WTC11 (cell line): ENCODE data around the gene POGK. TPM values are rescaled to one million over a fixed set of nuclear protein-coding genes. Genes with fewer than 3 reads are reported as not detected.

Source experiments
- ATAC-seq: fragments of 200-7000 bp; cut with Tn5 transposase; 2 replicates; pipeline ENCODE4 v1.10.0; 2021; ENCODE audit warnings: mild to moderate bottlenecking, moderate library complexity
- Bru-seq: library from RNA; stranded (reverse); fragments of 400-500 nt; gene quantifications from one replicate; lab custom pipeline; 2021; lab: Mats Ljungman, UMichigan
- CTCF ChIA-PET: fragments of 300-600 bp; sonication (Branson Sonifier 250); formaldehyde crosslinking; loops from one replicate; lab custom pipeline; 2021; ENCODE audit warnings: antibody characterized with exemption; lab: Charles Lee
- POLR2A ChIA-PET: fragments of 350-600 bp; sonication (Branson Sonifier 250); formaldehyde crosslinking; loops from one replicate; lab custom pipeline; 2021; ENCODE audit warnings: antibody characterized with exemption; lab: Charles Lee
- DNase-seq: peaks from one replicate; pipeline ENCODE4 v3.0.0; 2021; ENCODE audit warnings: low spot score
- H3K27ac Mint-ChIP-seq: 2 replicates; pipeline ENCODE4 v1.8.0; 2021; ENCODE audit warnings: mixed read lengths
- H3K27me3 Mint-ChIP-seq: 2 replicates; pipeline ENCODE4 v1.8.0; 2021; ENCODE audit warnings: low read depth, mild to moderate bottlenecking, moderate library complexity, mixed read lengths
- H3K36me3 Mint-ChIP-seq: 2 replicates; pipeline ENCODE4 v1.8.0; 2021; ENCODE audit warnings: mixed read lengths
- H3K4me1 Mint-ChIP-seq: 2 replicates; pipeline ENCODE4 v1.8.0; 2022; ENCODE audit warnings: mixed read lengths
- H3K4me3 Mint-ChIP-seq: 2 replicates; pipeline ENCODE4 v1.8.0; 2021; ENCODE audit warnings: mild to moderate bottlenecking, moderate library complexity, mixed read lengths
- H3K9me3 Mint-ChIP-seq: 2 replicates; pipeline ENCODE4 v1.8.0; 2021; ENCODE audit warnings: mixed read lengths
- ETV6 ChIP-seq: sonication (generic); formaldehyde crosslinking; IDR thresholded peaks from 2 replicates; pipeline ENCODE4 v1.8.1; 2022; ENCODE audit warnings: mild to moderate bottlenecking, missing genetic modification reagents
- GABPB1 ChIP-seq: sonication (generic); formaldehyde crosslinking; IDR thresholded peaks from 2 replicates; pipeline ENCODE4 v1.8.1; 2023; ENCODE audit warnings: mild to moderate bottlenecking, missing genetic modification reagents
- MXD4 ChIP-seq: fragments of 250-450 bp; sonication (Bioruptor Pico); IDR thresholded peaks from 2 replicates; pipeline ENCODE4 v1.8.0; 2021; ENCODE audit warnings: mild to moderate bottlenecking, moderate library complexity, borderline replicate concordance
- NFE2L1 ChIP-seq: sonication (generic); formaldehyde crosslinking; IDR thresholded peaks from 2 replicates; pipeline ENCODE4 v1.8.1; 2023; ENCODE audit warnings: missing genetic modification reagents
- NR1H2 ChIP-seq: sonication (generic); formaldehyde crosslinking; IDR thresholded peaks from 2 replicates; pipeline ENCODE4 v1.9.0; 2021; ENCODE audit warnings: mild to moderate bottlenecking, moderate library complexity, missing genetic modification reagents
- NR3C1 ChIP-seq: sonication (generic); formaldehyde crosslinking; conservative IDR thresholded peaks from 2 replicates; pipeline ENCODE4 v1.8.1; 2023; ENCODE audit warnings: low read depth, mild to moderate bottlenecking, missing genetic modification reagents
- PRRX2 ChIP-seq: fragments of 250-450 bp; sonication (Bioruptor Pico); IDR thresholded peaks from 2 replicates; pipeline ENCODE4 v1.8.0; 2021; ENCODE audit warnings: mild to moderate bottlenecking
- SMAD4 ChIP-seq: sonication (generic); formaldehyde crosslinking; IDR thresholded peaks from 2 replicates; pipeline ENCODE4 v1.8.0; 2022; ENCODE audit warnings: mild to moderate bottlenecking, missing genetic modification reagents
- ZNF138 ChIP-seq: sonication (generic); formaldehyde crosslinking; conservative IDR thresholded peaks from 2 replicates; pipeline ENCODE4 v1.8.1; 2022; ENCODE audit warnings: mild to moderate bottlenecking, moderate library complexity, missing genetic modification reagents
- ZNF219 ChIP-seq: sonication (generic); formaldehyde crosslinking; IDR thresholded peaks from 2 replicates; pipeline ENCODE4 v1.8.0; 2023; ENCODE audit warnings: missing genetic modification reagents, mild to moderate bottlenecking, borderline replicate concordance
- ZNF263 ChIP-seq: sonication (generic); formaldehyde crosslinking; IDR thresholded peaks from 2 replicates; pipeline ENCODE4 v1.8.1; 2022; ENCODE audit warnings: low read depth, mild to moderate bottlenecking, moderate library complexity, missing genetic modification reagents
- ZNF416 ChIP-seq: fragments of 250-450 bp; sonication (Bioruptor Pico); IDR thresholded peaks from 2 replicates; pipeline ENCODE4 v1.9.0; 2021; ENCODE audit warnings: mild to moderate bottlenecking, inconsistent platforms
- long read RNA-seq, 3 experiments: library from RNA in 1 of 3; library from capped mRNA in 1 of 3; library from polyadenylated mRNA in 1 of 3; unstranded in 2 of 3; stranded (forward) in 1 of 3; transcript quantifications; one replicate each; pipeline ENCODE4 v2.0.0, GENCODE V29; 2021
- total RNA-seq: library from RNA; stranded (reverse); gene quantifications from 3 replicates; pipeline ENCODE4 v1.2.3, GENCODE V29; 2021
- TF ChIP-seq, protein P1 (sequence below): fragments of 250-450 bp; sonication (Bioruptor Pico); IDR thresholded peaks from 2 replicates; pipeline ENCODE4 v1.8.0; 2021; ENCODE audit warnings: mild to moderate bottlenecking
- TF ChIP-seq, protein P2 (sequence below): sonication (generic); formaldehyde crosslinking; IDR thresholded peaks from 2 replicates; pipeline ENCODE4 v1.8.1; 2023; ENCODE audit warnings: mild to moderate bottlenecking, missing genetic modification reagents
- TF ChIP-seq, protein P3 (sequence below): fragments of 250-450 bp; sonication (Bioruptor Pico); IDR thresholded peaks from 2 replicates; pipeline ENCODE4 v2.1.2; 2022; ENCODE audit warnings: mild to moderate bottlenecking, moderate library complexity
- TF ChIP-seq, protein P4 (sequence below): sonication (generic); formaldehyde crosslinking; IDR thresholded peaks from 2 replicates; pipeline ENCODE4 v1.8.0; 2022; ENCODE audit warnings: mild to moderate bottlenecking, missing genetic modification reagents
- TF ChIP-seq, protein P5 (sequence below): sonication (generic); formaldehyde crosslinking; IDR thresholded peaks from 2 replicates; pipeline ENCODE4 v1.8.0; 2023; ENCODE audit warnings: missing genetic modification reagents, mild to moderate bottlenecking, borderline replicate concordance
- TF ChIP-seq, protein P6 (sequence below): fragments of 250-450 bp; sonication (Bioruptor Pico); IDR thresholded peaks from 2 replicates; pipeline ENCODE4 v1.9.0; 2021; ENCODE audit warnings: mild to moderate bottlenecking, borderline replicate concordance

POGK gene, protein sequence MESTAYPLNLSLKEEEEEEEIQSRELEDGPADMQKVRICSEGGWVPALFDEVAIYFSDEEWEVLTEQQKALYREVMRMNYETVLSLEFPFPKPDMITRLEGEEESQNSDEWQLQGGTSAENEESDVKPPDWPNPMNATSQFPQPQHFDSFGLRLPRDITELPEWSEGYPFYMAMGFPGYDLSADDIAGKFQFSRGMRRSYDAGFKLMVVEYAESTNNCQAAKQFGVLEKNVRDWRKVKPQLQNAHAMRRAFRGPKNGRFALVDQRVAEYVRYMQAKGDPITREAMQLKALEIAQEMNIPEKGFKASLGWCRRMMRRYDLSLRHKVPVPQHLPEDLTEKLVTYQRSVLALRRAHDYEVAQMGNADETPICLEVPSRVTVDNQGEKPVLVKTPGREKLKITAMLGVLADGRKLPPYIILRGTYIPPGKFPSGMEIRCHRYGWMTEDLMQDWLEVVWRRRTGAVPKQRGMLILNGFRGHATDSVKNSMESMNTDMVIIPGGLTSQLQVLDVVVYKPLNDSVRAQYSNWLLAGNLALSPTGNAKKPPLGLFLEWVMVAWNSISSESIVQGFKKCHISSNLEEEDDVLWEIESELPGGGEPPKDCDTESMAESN
- total RNA-seq (33.1 to 36.7 TPM (median 36.1 TPM) in 3 replicates), Bru-seq, nascent RNA (percentile 97 among the genes with signal in this experiment)
- long read RNA-seq, experiment 1, full-length matches to known transcripts = 71 of 191 reads
- long read RNA-seq, experiment 1, partial matches to known transcripts = 52 of 191 reads
- long read RNA-seq, experiment 1, other reads (novel, unspliced or antisense) = 68 of 191 reads
- long read RNA-seq, experiment 2, full-length matches to known transcripts = 4 of 55 reads
- long read RNA-seq, experiment 2, partial matches to known transcripts = 13 of 55 reads
- long read RNA-seq, experiment 2, other reads (novel, unspliced or antisense) = 38 of 55 reads
- long read RNA-seq, experiment 3, full-length matches to known transcripts = 2 of 6 reads
- long read RNA-seq, experiment 3, partial matches to known transcripts = 3 of 6 reads
- long read RNA-seq, experiment 3, other reads (novel, unspliced or antisense) = 1 of 6 reads

DNA sequence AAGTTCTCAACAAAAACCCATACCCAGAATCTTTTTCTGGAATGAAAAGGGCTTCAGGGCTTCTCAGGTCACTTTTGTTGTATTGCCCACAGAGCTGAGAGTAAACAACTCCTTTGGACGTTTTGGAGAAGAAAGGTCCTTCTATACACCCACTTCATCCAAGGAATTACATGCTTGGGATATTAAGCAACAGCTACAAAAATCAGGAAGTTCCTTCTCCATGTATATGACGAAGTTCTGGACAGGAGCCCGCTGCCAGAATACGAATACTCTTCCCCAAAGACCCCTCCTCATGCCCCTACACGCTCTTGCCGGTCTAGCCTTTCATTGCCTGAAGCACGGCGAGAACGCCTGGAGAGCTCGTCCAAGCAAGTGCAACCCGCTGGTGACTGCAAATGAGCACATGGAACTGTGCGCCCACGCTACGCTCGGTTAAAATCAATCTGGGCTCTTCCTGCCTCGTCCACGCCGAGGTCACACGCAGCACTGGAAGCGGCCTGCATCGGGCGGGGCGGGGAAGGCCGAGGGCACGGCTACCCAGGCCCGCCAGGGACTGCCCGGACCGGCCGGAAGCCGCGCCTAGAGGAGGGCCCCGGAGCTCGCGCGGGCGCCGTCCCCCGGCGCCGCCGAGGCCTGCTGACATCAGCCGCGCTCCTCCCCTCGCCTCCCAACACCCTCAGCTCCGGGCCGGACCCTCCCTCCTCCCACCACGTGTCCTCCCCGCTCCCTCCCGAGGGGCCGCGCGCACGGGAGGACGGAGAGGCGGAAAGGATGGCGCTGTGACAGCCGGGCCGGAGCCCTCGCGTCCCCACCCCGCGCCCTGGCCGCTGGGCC, at the start of gene POGK:
POGK (plus strand) TSS at position 710 of the 834 bp plus-strand sequence. CDS start 1,482 bp downstream, outside the sequence.
- peaks cover 35% of the 10 kb centered on the region for H3K36me3 Mint-ChIP-seq
- peaks cover 3% of the 10 kb centered on the region for H3K27me3 Mint-ChIP-seq
- ChIA-PET CTCF (interaction anchor here (0.5 to 2.7 kb wide), 9 partner anchors 16 to 914 kb away, joined by 3 to 7 read pairs (median 3); partner anchors contain the start of gene TADA1), POLR2A (interaction anchor here (1.0 to 1.9 kb wide), 2 partner anchors 37 to 1141 kb away, joined by 4 to 11 read pairs; partner anchors contain the start of genes ALDH9A1 and TADA1)
- peak; percentile 92 for ATAC-seq
- peak within 1 kb of the TSS; percentile 97 for H3K27ac Mint-ChIP-seq
- H3K9me3 Mint-ChIP-seq = no peaks in the 10 kb centered on the region
- peak; percentile 83 for DNase-seq
- peak within 1 kb of the TSS; percentile 91 for H3K4me3 Mint-ChIP-seq
- H3K4me1 Mint-ChIP-seq = peaks cover 23% of the 10 kb centered on the region
- TF ChIP-seq, protein P1, sequence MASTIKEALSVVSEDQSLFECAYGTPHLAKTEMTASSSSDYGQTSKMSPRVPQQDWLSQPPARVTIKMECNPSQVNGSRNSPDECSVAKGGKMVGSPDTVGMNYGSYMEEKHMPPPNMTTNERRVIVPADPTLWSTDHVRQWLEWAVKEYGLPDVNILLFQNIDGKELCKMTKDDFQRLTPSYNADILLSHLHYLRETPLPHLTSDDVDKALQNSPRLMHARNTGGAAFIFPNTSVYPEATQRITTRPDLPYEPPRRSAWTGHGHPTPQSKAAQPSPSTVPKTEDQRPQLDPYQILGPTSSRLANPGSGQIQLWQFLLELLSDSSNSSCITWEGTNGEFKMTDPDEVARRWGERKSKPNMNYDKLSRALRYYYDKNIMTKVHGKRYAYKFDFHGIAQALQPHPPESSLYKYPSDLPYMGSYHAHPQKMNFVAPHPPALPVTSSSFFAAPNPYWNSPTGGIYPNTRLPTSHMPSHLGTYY (CRISPR knock-in tag) = no peak
- TF ChIP-seq ZNF416 (CRISPR knock-in tag) (peak; percentile 27; the same call in 1 of the 2 replicates), NR1H2 (no peak), NR3C1 (CRISPR knock-in tag) (0 out of 2 replicates have a peak, but pooled peaks have one; percentile 36), NFE2L1 (CRISPR knock-in tag) (peak; percentile 69; the same call in 1 of the 2 replicates), MXD4 (CRISPR knock-in tag) (no peak), ZNF263 (CRISPR knock-in tag) (peak; percentile 99), ETV6 (CRISPR knock-in tag) (peak; percentile 88), ZNF219 (no peak), ZNF138 (CRISPR knock-in tag) (no peak), GABPB1 (CRISPR knock-in tag) (no peak; the same call in none of the 2 replicates), PRRX2 (CRISPR knock-in tag) (peak; percentile 24; the same call in 1 of the 2 replicates), SMAD4 (no peak)
- TF ChIP-seq, protein P2, sequence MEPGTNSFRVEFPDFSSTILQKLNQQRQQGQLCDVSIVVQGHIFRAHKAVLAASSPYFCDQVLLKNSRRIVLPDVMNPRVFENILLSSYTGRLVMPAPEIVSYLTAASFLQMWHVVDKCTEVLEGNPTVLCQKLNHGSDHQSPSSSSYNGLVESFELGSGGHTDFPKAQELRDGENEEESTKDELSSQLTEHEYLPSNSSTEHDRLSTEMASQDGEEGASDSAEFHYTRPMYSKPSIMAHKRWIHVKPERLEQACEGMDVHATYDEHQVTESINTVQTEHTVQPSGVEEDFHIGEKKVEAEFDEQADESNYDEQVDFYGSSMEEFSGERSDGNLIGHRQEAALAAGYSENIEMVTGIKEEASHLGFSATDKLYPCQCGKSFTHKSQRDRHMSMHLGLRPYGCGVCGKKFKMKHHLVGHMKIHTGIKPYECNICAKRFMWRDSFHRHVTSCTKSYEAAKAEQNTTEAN (CRISPR knock-in tag) = peak; percentile 58; the same call in 1 of the 2 replicates
- TF ChIP-seq, protein P3, sequence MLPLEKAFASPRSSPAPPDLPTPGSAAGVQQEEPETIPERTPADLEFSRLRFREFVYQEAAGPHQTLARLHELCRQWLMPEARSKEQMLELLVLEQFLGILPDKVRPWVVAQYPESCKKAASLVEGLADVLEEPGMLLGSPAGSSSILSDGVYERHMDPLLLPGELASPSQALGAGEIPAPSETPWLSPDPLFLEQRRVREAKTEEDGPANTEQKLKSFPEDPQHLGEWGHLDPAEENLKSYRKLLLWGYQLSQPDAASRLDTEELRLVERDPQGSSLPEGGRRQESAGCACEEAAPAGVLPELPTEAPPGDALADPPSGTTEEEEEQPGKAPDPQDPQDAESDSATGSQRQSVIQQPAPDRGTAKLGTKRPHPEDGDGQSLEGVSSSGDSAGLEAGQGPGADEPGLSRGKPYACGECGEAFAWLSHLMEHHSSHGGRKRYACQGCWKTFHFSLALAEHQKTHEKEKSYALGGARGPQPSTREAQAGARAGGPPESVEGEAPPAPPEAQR = no peak
- TF ChIP-seq, protein P4, sequence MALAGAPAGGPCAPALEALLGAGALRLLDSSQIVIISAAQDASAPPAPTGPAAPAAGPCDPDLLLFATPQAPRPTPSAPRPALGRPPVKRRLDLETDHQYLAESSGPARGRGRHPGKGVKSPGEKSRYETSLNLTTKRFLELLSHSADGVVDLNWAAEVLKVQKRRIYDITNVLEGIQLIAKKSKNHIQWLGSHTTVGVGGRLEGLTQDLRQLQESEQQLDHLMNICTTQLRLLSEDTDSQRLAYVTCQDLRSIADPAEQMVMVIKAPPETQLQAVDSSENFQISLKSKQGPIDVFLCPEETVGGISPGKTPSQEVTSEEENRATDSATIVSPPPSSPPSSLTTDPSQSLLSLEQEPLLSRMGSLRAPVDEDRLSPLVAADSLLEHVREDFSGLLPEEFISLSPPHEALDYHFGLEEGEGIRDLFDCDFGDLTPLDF (CRISPR knock-in tag) = no peak
- TF ChIP-seq, protein P5, sequence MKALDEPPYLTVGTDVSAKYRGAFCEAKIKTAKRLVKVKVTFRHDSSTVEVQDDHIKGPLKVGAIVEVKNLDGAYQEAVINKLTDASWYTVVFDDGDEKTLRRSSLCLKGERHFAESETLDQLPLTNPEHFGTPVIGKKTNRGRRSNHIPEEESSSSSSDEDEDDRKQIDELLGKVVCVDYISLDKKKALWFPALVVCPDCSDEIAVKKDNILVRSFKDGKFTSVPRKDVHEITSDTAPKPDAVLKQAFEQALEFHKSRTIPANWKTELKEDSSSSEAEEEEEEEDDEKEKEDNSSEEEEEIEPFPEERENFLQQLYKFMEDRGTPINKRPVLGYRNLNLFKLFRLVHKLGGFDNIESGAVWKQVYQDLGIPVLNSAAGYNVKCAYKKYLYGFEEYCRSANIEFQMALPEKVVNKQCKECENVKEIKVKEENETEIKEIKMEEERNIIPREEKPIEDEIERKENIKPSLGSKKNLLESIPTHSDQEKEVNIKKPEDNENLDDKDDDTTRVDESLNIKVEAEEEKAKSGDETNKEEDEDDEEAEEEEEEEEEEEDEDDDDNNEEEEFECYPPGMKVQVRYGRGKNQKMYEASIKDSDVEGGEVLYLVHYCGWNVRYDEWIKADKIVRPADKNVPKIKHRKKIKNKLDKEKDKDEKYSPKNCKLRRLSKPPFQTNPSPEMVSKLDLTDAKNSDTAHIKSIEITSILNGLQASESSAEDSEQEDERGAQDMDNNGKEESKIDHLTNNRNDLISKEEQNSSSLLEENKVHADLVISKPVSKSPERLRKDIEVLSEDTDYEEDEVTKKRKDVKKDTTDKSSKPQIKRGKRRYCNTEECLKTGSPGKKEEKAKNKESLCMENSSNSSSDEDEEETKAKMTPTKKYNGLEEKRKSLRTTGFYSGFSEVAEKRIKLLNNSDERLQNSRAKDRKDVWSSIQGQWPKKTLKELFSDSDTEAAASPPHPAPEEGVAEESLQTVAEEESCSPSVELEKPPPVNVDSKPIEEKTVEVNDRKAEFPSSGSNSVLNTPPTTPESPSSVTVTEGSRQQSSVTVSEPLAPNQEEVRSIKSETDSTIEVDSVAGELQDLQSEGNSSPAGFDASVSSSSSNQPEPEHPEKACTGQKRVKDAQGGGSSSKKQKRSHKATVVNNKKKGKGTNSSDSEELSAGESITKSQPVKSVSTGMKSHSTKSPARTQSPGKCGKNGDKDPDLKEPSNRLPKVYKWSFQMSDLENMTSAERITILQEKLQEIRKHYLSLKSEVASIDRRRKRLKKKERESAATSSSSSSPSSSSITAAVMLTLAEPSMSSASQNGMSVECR = no peak
- TF ChIP-seq, protein P6, sequence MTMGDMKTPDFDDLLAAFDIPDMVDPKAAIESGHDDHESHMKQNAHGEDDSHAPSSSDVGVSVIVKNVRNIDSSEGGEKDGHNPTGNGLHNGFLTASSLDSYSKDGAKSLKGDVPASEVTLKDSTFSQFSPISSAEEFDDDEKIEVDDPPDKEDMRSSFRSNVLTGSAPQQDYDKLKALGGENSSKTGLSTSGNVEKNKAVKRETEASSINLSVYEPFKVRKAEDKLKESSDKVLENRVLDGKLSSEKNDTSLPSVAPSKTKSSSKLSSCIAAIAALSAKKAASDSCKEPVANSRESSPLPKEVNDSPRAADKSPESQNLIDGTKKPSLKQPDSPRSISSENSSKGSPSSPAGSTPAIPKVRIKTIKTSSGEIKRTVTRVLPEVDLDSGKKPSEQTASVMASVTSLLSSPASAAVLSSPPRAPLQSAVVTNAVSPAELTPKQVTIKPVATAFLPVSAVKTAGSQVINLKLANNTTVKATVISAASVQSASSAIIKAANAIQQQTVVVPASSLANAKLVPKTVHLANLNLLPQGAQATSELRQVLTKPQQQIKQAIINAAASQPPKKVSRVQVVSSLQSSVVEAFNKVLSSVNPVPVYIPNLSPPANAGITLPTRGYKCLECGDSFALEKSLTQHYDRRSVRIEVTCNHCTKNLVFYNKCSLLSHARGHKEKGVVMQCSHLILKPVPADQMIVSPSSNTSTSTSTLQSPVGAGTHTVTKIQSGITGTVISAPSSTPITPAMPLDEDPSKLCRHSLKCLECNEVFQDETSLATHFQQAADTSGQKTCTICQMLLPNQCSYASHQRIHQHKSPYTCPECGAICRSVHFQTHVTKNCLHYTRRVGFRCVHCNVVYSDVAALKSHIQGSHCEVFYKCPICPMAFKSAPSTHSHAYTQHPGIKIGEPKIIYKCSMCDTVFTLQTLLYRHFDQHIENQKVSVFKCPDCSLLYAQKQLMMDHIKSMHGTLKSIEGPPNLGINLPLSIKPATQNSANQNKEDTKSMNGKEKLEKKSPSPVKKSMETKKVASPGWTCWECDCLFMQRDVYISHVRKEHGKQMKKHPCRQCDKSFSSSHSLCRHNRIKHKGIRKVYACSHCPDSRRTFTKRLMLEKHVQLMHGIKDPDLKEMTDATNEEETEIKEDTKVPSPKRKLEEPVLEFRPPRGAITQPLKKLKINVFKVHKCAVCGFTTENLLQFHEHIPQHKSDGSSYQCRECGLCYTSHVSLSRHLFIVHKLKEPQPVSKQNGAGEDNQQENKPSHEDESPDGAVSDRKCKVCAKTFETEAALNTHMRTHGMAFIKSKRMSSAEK (CRISPR knock-in tag) = no peak
